SK-N-SH (cell line): ENCODE data around the gene ALDH1L2.

Experiments
- CTCF ChIP-seq: fragments of 200-600 bp; sonication (generic); IDR thresholded peaks from 2 replicates; pipeline ENCODE4 v1.6.1; 2017; ENCODE audit warnings: antibody characterized with exemption, mild to moderate bottlenecking, moderate library complexity
- ELF1 ChIP-seq: IDR thresholded peaks from 2 replicates; pipeline ENCODE4 v1.4.0; 2012
- EP300 ChIP-seq, 2 experiments: IDR thresholded peaks; 2 replicates each; pipeline versions ENCODE4 v1.4.0 to v1.6.1; 2012; ENCODE audit warnings: borderline replicate concordance in 1 of 2, low read depth in 1 of 2, low read length in 1 of 2
- GABPA ChIP-seq: IDR thresholded peaks from 2 replicates; pipeline ENCODE4 v1.4.0; 2012; ENCODE audit warnings: low read depth, mild to moderate bottlenecking
- JUND ChIP-seq: IDR thresholded peaks from 2 replicates; pipeline ENCODE4 v1.4.0; 2012
- MAX ChIP-seq: IDR thresholded peaks from 2 replicates; pipeline ENCODE4 v1.4.0; 2012; ENCODE audit warnings: low read depth
- NFIC ChIP-seq: IDR thresholded peaks from 2 replicates; pipeline ENCODE4 v1.4.0; 2012; ENCODE audit warnings: borderline replicate concordance
- POLR2AphosphoS5 ChIP-seq: IDR thresholded peaks from 2 replicates; pipeline ENCODE4 v1.6.1; 2012; ENCODE audit warnings: low read depth, low read length
- RAD21 ChIP-seq: IDR thresholded peaks from 2 replicates; pipeline ENCODE4 v1.6.1; 2012; ENCODE audit warnings: mild to moderate bottlenecking, low read length
- REST ChIP-seq: IDR thresholded peaks from 2 replicates; pipeline ENCODE4 v1.6.1; 2012; ENCODE audit warnings: mild to moderate bottlenecking, low read depth, low read length, moderate library complexity
- TCF12 ChIP-seq: IDR thresholded peaks from 2 replicates; pipeline ENCODE4 v1.4.0; 2012
- TEAD4 ChIP-seq: IDR thresholded peaks from 2 replicates; pipeline ENCODE4 v1.4.0; 2012; ENCODE audit warnings: mild to moderate bottlenecking, borderline replicate concordance; ENCODE audit not compliant: insufficient read depth
- TF ChIP-seq, protein P1 (sequence below): fragments of 150-350 bp; IDR thresholded peaks from 2 replicates; pipeline ENCODE4 v1.6.1; 2017; ENCODE audit warnings: antibody characterized with exemption, low read length, low read depth, borderline replicate concordance
- TF ChIP-seq, protein P2 (sequence below): IDR thresholded peaks from 2 replicates; pipeline ENCODE4 v1.4.0; 2012; ENCODE audit warnings: low read depth, borderline replicate concordance

GRCh38 chr12:104999347-104999685 lies 84.9 kb downstream of the ALDH1L2 start:
- TF ChIP-seq NFIC (no peak), CTCF (no peak), TCF12 (no peak), TEAD4 (no peak), POLR2AphosphoS5 (no peak), GABPA (no peak), EP300 (IDR thresholded peaks at IDR 0.05; ENCODE audit: borderline replicate concordance in 1 of 2, low read depth in 1 of 2, low read length in 1 of 2) (no peak), MAX (no peak), RAD21 (no peak), REST (no peak), ELF1 (no peak), JUND (no peak)
- TF ChIP-seq, protein P1, sequence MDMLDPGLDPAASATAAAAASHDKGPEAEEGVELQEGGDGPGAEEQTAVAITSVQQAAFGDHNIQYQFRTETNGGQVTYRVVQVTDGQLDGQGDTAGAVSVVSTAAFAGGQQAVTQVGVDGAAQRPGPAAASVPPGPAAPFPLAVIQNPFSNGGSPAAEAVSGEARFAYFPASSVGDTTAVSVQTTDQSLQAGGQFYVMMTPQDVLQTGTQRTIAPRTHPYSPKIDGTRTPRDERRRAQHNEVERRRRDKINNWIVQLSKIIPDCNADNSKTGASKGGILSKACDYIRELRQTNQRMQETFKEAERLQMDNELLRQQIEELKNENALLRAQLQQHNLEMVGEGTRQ = no peak
- TF ChIP-seq, protein P2, sequence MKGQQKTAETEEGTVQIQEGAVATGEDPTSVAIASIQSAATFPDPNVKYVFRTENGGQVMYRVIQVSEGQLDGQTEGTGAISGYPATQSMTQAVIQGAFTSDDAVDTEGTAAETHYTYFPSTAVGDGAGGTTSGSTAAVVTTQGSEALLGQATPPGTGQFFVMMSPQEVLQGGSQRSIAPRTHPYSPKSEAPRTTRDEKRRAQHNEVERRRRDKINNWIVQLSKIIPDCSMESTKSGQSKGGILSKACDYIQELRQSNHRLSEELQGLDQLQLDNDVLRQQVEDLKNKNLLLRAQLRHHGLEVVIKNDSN = no peak
